HG03066 (cell line): Measurements from ENCODE around the gene SPINT3.

Experiments
- ATAC-seq: cut with Tn5 transposase; IDR thresholded peaks from one replicate; pipeline ENCODE4 v1.9.1; 2021; ENCODE audit warnings: low read depth; ENCODE audit not compliant: unreplicated experiment

SPINT3 gene

GRCh38 chr20:45463709-45464108 is 51.7 kb downstream of the SPINT3 start:
- no peak for ATAC-seq

DNA sequence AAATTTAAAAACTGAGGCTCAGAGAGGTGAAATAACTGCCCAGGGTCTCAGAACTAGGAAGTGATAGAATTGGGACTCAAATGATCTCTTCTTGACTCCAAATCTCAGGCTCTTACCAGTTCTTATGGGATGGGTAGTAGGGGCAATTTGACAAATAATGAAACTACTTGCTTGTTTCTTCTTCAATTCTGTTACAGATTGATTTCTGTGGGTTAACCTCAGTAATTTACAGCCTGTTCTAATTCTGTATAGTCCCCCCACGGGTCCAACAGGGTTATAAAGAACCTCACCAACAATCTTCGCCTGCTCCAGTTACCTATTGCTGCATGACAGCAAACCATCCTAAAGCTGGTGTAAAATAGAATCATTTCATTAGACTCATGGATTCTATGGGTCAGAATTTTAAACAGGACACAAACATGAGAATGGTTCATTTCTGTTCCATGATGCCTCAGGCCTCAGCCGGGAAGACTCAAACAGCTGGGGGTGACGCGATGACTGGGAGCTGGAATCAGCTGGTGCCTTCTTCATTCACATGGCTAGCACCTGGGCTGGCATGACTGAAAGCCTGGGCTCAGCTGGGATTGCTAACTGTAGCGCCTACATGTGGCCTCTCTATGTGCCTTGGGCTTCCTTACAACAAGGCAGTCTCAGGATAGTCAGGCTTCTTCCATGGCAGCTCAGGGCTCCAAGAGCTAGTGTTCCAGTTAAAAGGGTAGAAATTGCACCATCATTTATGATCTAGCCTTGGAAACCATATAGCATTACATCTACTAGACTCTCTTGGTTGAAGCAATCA is 52.5 kb downstream of the SPINT3 start:
- ATAC-seq: no peak
